Stimulated activated naive CD8-positive, alpha-beta T cell treated with anti-CD3 and anti-CD28 coated beads, Interleukin-15, Interleukin-2, amounts not matched to agents 100 U/mL and 50 U/mL, for 24 hours (primary cell): Measurements from ENCODE around the gene RSPH3.
A peak's percentile ranks its signal among the peaks of the same experiment; 100 is the strongest.
"Not testable (repeated sequence)": the region's sequence is repeated elsewhere in the genome, so short reads cannot be mapped to it uniquely, and the experiment has no call there.

ENCODE experiments used
- ATAC-seq: fragments of 150-1000 bp; cut with Tn5 transposase; one replicate; pipeline ENCODE4 v1.10.0; 2021
- DNase-seq: peaks from one replicate; pipeline ENCODE4 v3.0.0; 2021

The RSPH3 gene, protein sequence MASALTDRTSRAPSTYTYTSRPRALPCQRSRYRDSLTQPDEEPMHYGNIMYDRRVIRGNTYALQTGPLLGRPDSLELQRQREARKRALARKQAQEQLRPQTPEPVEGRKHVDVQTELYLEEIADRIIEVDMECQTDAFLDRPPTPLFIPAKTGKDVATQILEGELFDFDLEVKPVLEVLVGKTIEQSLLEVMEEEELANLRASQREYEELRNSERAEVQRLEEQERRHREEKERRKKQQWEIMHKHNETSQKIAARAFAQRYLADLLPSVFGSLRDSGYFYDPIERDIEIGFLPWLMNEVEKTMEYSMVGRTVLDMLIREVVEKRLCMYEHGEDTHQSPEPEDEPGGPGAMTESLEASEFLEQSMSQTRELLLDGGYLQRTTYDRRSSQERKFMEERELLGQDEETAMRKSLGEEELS

DNA sequence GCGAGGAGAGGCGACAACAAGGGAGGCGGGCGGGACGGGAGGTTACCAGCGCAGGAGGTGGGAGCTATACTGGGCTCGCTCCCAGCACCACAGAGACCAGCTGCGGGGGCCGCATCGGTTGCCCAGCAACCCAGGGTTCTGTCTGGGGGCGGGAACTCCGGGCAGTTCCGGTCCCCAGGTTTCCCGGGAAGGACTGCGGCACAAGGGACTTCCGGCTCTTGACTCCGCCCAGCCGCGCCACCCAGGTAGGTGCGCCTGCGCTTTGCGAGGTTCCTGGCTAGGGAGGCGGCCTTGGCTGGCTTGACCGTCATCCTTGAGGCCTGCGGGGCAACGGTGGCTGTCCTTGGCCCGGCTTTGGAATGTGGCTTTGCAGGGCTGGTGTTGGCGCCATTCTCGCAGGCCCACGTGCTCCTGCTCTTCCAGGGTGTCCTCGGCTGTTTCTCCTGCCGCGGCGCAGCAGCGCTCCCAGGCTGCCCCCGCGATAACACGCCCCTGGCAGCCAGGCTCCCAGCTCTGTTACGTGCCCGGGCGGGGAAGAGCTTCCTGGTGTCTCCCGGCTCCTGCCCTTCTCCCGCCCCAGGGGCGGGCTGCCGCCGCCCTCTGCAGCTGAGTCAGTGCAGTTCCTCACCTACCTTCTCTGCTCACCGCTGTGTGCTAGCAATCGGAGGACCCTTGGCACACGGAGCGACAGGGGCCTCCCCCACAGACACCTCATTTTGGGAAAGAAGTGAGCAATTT, at the start of gene RSPH3:
TSS of gene RSPH3 (minus strand) at position 537 of the 738 bp plus-strand sequence. CDS start 652 bp downstream, outside the sequence.
- ATAC-seq, result peak; percentile 85
- DNase-seq, result peak; percentile 96

DNA sequence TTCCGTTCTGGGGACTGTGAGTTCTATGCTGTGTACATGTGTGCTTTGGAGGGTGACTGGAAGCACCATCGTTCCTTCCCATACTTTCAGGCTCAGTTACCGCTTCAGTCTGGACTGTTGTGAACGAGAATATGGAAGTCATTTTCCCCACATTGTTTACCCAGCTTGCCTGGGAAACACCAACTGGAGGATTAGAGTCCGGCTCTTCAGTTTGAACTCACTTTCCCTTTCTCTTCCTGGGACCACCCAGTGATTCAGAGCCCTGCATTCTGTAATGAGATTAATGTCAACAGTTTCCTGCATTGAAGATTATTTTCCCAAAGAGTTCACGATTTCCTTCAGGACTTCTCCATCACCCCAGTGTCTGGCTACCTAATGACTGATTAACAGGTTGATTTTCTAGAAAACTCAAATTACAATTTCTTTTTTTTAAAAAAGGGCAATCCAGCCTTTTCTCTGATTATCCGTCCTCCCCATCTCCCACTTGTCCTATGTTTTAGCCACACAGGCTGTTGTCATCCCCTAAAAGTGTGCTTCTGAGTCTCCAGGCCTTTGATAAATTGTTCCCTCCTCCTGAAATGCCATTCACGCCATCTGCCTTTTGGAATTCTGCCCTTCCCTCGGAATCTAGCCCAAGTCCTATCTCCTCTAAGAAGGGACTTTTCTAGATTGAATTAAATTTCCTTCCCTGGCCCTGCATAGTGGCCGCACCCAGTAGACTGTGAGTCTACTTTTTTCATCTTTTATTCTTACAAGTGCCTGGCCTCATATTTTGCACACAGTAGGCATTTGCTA, 48.1 kb upstream of the RSPH3 start:
- DNase-seq (no peak), ATAC-seq (no peak)

DNA sequence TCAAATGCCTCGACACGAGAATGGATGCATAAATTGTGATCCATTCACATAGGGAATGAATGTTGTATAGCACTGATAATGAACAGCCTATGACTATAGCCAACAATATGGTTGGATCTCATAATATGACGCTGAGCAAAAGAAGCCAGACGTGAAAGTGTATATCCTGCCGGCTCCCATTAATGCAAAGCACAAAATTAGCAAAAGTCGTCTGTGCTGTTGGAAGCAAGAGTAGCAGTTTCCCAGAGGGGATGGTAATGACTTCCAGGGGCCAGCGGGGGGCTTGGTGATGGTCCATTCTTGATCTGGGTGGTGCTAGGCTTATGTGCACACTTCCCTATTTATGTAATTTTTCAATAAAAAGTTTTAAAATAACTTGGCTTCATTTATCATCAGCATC, 45.8 kb upstream of the RSPH3 start:
- DNase-seq (no peak), ATAC-seq (no peak)

DNA sequence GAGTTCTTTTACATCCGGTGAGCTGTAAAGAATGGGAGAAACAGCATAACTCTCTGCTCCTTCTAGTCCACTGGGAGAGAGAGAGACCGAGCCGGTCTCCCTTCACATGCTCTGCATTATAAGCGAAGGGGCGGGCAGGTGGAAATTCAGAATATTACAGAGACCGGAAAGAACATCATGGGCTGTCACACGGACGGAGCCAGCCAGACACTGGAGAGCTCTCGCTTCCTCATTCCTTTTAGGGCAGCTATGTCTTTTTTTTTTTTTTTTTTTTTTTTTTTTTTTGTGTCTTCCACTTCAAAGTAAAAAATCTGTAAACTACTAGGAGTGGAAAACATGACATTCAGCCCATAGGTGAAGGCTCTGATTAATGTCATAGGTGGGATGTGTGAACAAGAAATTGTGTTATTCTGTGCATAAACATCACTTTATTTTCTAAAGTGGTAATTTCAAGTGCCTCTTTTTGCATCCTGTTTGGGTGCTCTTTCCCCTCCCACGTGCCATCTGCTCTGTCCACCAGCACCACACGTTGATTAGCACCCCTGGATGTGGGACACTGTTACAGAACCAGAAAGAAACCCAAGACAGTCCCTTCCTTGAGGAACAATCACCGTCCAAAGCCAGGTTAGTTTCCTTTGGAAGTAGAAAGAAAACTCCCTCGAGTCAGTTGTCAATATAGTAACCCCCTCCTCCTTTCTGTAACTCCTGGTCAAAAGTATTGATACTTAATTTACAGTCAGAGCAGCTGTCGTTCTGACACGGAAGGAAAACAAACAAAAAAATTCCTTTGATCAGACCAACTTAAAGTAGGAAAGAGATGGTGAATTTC, 45.1 kb upstream of the RSPH3 start, which contains the start of gene TAGAP:
TSS of gene TAGAP (minus strand) at position 93 of the 829 bp plus-strand sequence. CDS start 845 bp downstream, outside the sequence.
- peak; percentile 87 for DNase-seq
- ATAC-seq, result peak; percentile 93

DNA sequence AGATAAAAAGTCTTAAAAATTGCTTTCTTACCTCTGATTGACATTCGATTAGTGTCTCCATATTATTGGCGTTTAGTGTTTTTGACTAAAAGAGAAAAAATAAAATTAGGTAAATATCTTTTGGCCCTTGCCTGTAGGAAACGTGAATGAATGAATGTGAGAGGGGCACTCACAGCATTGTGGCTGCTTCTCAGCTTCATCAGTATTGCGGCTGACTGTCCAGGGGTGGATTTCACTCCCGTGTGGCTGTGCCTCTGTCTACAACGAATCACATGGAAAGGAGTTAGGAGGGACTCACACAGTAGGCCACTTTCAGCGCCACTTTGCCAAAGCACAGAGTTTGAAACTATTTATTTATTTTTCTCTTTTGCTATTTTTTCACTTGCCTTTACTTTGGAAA, 43.9 kb upstream of the RSPH3 start:
- no peak for DNase-seq
- no peak for ATAC-seq

DNA sequence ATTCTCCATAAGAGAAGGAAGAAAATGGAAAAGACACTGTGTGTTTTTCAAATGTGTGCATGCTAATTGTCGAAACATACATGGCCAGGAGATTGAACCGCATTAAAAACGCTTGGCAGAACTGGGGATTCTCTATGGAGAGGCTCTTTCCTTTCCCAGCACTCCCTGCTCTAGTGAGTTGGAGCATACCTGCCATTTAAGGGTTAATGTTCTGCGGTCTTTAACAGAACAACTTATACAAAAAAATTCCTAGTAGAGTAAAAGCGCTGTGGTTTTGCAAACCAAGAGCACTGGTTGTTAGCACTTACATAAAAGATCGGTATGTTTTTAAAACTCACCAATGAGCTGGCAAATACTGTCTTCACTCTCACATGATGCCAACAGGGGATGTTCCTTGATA, 43.2 kb upstream of the RSPH3 start:
- ATAC-seq (no peak), DNase-seq (no peak)

DNA sequence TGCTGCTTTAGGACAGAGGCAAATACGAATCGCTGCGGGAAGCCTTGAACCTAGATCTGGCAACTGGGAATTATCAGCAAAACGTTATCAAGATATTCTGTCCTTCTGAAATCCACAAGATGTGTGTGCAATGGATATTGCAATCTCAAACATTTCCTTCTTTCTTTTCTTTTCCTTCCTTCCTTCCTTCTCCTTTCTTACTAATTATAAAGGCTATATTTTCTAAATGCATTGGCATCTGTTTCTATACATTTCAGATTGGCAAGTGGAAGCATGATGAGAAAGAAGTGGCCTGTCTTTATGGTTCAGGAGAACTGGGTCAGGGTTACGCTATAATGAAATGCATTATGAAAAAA, 42.8 kb upstream of the RSPH3 start:
- DNase-seq (no peak), ATAC-seq (no peak)

DNA sequence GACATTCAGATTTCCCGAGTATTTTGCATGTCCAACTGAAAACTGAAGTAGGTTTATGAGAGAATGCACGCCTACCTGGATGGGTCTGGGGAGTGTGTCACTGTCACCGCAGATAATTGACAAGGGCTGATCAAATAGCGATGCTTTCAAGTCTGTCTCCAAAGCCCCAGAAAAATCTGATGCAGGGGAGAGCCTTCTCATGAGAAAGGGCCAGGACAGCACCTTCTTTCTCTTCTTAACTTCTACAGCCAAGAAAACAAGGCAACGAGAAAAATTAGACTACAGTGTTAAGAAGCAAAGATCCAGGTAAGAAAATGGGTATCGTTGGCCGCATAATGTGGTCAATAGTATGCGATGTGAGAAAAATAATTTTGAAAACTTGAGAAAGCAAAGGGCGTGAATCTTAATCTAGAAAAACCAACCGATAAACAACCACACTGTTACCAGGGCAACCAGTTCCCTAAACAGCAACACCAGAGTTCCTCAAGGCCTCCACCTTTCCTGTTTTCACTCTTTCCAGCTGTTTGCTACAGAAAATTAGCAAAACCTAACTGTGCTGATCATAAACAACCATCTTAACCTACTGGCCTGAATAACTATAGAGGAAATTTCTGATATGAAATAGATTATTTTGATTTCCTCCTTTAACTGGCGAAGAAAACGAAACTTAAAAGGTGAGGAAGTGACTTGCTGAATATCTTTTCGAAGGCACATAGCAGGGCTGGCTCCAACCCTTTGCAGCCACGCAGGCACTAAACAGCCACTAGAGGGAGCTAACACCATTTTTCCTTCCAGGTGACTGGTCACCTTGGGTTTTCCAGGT, 42.2 kb upstream of the RSPH3 start:
- peak; percentile 33 for ATAC-seq
- DNase-seq, result peak; percentile 71

DNA sequence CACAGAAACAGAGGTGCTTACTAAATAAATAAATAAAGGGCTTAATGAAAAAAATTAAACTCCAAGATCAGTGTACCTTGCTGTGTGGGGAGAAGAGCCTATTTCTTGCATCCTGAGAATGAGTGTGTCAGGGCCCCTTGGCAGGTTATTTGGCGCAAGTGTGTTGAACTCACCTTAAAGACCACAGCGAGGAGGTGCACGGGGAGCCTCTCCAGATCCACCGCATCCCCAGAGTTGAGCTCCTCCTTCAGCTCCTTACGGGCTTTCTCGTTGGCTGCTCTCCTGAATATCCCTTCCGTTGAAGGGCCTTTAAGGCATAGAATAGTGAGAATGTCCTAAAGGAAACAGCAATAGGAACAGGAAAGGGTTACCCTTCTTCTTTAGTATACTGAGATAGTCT, 41.2 kb upstream of the RSPH3 start:
- no peak for DNase-seq
- ATAC-seq, result no peak

DNA sequence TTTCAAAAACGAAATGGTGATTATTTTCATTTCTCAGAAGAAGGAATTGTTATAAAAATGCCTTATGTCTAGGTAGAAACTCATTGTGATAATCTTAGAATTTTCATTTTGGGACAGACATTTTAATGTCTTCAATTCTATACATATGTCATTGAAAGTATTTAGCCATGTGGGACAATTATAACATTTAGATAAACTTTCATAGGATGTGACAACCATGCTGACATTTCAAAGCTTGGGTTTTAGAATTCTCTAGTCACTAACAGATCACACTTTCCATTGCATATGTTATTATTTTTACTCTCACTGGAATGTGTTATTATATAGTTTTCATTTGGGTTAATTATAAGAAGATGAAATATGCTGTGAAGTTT, 39.9 kb upstream of the RSPH3 start:
- ATAC-seq, result no peak
- DNase-seq, result no peak

DNA sequence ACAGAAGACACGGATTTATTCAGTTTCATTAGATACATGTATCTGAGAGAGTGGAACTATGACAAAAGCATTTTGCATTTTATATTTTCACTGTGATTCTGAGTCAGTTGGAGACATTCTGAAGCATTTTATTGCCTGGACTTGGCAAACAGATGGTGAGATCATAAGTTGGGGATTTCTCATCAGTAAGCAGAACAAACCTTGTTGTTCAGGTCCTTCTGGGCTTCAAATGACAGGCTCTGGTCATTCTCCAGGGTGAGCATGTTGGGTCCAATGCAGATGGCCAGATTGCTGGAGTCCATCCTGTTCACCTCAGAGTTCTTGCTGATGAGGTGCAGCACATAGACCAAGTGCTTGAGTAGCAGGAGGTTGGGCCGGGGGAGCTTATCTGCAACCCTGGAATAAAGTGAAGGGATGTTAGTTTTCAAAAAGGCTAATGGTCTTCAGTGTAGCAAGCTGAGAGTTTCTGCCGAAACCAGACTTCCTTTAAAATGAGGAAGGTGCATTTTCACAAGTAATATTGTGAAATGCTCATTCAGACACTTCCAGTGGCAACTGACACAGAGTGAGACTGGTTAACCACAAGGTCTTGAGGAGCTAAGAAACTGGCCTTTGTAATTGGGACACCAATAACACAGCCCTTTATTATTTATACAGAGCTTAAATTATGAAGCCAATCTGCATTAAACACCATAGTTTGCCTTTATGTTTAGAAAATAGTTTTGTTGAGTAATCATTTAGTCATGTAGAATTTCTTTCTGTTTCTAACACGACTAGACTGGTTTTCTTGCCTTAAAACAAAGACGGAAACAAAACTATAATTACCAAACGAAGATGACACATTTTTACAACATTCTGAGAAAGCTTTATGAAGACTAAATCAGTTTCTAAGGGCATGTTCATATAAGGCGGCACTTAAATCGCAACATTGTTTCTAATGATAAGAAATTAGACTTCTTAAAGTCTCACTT, 39.2 kb upstream of the RSPH3 start:
- ATAC-seq, result peak; percentile 47
- DNase-seq, result no peak

DNA sequence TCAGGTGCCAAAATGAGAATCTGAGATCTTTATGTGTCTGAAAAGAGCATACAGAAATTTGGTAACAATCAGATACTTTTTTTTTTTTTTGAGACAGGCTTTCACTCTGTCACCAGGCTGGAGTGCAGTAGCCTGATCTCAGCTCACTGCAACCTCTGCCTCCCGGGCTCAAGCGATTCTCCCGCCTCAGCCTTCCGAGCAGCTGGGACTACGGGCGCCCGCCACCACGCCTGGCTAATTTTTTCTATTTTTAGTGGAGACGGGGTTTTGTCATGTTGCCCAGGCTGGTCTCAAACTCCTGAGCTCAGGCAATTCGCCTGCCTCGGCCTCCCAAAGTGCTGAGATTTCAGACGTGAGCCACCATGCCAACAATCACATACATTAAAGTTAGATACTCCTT, 38.3 kb upstream of the RSPH3 start:
- not testable (repeated sequence) for ATAC-seq, DNase-seq

DNA sequence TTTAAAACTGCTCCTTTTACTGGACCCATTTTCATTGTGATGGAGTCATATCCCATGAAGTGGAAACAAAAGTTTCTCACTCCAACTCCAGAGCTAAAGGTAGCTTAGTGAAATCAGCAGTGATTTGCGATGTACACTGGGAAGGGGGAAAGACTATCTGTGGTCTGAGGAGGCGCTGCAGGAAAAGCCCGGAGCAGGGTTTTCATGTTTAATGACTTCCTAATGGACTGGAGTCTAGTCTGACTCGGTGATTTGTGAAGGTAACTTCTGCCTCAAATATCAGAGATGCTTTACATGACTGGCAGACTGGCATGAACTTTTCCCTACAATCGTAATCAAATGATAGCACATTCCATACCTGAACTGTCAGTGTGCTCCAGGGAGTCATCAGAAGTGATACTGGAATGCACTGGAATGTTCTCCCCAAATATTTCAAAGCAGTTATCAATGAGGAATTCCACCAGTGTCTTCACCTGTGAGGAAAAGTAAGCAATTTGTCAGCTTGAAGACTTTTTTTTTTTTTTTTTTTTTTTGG, 37.8 kb upstream of the RSPH3 start:
- ATAC-seq (no peak), DNase-seq (no peak)

DNA sequence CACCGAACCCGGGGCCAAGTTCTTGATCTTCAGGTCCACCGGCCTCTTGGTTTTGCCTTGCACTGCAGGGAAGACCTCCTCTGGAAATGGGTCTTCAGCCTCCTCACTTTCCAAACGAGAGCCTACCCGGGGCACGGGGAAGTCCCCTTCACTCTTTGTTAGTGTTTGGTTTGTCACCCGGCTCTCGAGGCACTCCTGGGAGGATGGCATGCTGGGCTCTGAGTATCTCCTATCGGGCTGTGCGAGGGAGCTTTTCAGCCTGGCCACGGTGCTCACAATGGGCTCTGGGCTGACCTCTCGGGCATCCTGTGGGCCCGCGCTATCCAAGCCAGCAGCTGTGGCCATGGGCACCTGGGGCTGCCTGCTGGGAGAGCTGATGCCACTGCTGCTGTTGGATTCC, 36.7 kb upstream of the RSPH3 start:
- no peak for DNase-seq
- no peak for ATAC-seq

DNA sequence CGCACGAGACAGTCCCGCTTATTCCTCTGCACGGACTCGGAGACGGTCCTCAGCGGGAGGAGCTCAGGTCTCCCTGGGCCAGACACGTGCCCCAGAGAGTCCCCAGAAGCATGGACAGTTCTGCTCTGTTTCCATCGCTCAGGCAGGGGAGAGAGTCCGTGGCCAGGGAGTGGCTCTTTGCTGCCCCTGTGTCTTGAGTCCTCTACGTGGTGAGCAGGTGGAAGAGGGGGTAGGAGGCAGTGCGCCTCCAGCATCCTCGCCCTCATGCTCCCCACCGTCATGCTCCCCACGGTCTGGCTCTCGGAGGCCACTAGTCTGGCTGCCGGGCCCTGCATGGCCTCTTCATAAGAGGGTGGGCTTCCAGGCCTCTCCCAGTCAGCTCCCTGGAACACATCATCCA, 35.9 kb upstream of the RSPH3 start:
- ATAC-seq (peak; percentile 6), DNase-seq (no peak)

DNA sequence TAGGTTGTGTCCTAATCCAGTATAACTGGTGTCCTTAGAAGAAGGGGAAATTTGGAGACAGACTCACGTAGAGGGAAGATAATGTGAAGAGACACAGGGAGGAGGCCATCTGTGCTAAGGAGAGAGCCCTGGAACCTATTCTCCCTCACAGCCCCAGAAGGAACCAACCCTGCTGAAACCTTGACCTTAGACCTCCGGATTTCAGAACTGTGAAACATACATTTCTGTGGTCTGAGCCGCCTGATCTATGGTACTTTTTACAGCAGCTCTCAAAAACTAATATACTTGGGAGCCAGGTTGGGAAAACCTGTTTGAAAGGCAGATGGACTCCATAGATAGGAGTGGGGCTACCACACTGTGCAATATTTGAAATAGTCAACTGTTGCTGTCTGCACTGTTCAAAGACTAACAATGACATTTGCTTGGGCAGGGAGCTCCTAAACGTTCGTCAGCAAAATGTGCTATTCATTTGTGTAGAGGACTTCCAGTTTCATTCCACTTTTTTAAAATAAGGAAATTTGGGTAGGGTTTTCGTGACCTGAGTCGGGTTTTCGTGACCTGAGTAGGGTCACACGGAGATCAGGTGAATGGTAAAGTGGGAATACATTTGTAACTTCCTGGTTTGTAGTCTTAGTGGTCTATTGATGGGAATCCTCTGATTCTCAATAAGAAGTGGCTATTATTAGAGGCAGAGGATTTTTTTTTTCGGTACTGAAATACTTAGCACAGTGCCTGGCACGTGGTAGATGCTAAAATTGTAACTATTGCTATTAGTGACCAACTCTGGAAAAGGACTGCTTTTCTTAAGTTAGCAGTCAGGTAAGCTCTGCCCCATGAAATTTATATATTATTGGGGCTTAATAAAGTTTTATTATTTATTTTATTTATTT, 33.4 kb upstream of the RSPH3 start:
- peak; percentile 44 for ATAC-seq
- DNase-seq, result no peak

DNA sequence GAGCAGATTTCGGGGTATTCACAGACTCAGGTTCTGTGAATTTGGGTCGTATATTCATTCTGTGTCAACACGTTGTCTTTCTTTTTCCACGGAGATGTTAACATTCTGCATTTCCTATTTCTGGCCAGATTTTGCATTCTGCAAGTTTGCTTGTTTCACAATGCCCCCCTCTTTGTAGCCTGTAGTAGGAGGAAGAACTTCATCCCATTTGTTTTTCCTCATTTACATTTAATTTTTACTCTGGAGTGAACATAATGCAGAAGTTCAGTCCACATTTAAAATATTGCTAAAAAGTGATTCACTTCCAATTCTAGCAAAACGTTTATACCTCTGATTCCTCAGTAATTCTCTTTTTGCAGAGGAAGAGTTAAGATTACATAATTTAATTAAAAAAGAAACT, 31.8 kb upstream of the RSPH3 start:
- ATAC-seq (no peak), DNase-seq (no peak)

DNA sequence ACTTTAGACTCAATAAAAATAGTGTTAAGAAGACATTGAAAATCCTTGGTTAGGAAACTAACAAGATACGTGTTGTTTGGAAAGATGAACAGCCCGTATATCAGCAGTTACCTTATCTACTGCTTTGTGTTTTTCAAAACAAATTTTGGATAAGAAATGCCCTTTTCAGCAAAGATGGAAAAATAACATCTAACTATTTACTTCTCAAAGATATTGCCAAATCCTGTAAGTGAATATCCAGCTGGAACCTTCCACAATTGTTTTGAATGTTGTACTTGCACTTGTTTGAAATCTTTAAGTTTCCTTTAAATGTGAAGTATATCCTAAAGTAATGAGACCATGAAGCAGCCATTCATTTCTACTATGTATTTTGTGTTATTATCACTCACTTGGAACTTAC, 30.2 kb upstream of the RSPH3 start:
- DNase-seq (no peak), ATAC-seq (no peak)
